GF-D8 (cell line): ENCODE measurements around the gene CLASP2.
"Not testable (repeated sequence)": the region's sequence is repeated elsewhere in the genome, so short reads cannot be mapped to it uniquely, and the experiment has no call there.

Experiments used
- DNase-seq: peaks from one replicate; lab custom pipeline; 2025; lab: John Stamatoyannopoulos, UW

CLASP2 gene

GRCh38 chr3:33451994-33452393, 266.1 kb downstream of the CLASP2 start:
- not testable (repeated sequence) for DNase-seq

- no peak for DNase-seq
These were observed 270.1 kb downstream of the CLASP2 start for GRCh38 chr3:33447958-33448357.

- DNase-seq = not testable (repeated sequence)
These were observed 270.8 kb downstream of the CLASP2 start for GRCh38 chr3:33447256-33447625.
